SK-N-SH treated with all-trans-retinoic acid at 6 μM for 48 hours (cell line): ENCODE measurements around the gene KCNJ16.

Source experiments
- ARNTL ChIP-seq: fragments of 450-650 bp; formaldehyde crosslinking; IDR thresholded peaks from 2 replicates; pipeline ENCODE4 v1.5.0; 2020; ENCODE audit warnings: low read depth, mild to moderate bottlenecking, moderate library complexity, borderline replicate concordance
- CREB5 ChIP-seq: fragments of 250-450 bp; sonication (Bioruptor Pico); IDR thresholded peaks from 2 replicates; pipeline ENCODE4 v1.5.1; 2020; ENCODE audit warnings: low read depth, mild to moderate bottlenecking, moderate library complexity
- PATZ1 ChIP-seq: fragments of 250-450 bp; sonication (Bioruptor Pico); IDR thresholded peaks from 2 replicates; pipeline ENCODE4 v1.8.0; 2020; ENCODE audit warnings: mild to moderate bottlenecking, moderate library complexity, borderline replicate concordance
- RARB ChIP-seq: fragments of 250-450 bp; sonication (Bioruptor Pico); IDR thresholded peaks from 2 replicates; pipeline ENCODE4 v1.8.0; 2021; ENCODE audit warnings: mild to moderate bottlenecking, moderate library complexity
- SNAI2 ChIP-seq: fragments of 250-450 bp; sonication (Bioruptor Pico); IDR thresholded peaks from 2 replicates; pipeline ENCODE4 v1.5.0; 2020; ENCODE audit warnings: mild to moderate bottlenecking, moderate library complexity
- ZFP3 ChIP-seq: fragments of 250-450 bp; sonication (Bioruptor Pico); IDR thresholded peaks from 2 replicates; pipeline ENCODE4 v1.5.0; 2020; ENCODE audit warnings: mild to moderate bottlenecking, moderate library complexity
- ZFP30 ChIP-seq: fragments of 450-650 bp; formaldehyde crosslinking; IDR thresholded peaks from 2 replicates; pipeline ENCODE4 v1.5.0; 2022; ENCODE audit warnings: mild to moderate bottlenecking, moderate library complexity

DNA sequence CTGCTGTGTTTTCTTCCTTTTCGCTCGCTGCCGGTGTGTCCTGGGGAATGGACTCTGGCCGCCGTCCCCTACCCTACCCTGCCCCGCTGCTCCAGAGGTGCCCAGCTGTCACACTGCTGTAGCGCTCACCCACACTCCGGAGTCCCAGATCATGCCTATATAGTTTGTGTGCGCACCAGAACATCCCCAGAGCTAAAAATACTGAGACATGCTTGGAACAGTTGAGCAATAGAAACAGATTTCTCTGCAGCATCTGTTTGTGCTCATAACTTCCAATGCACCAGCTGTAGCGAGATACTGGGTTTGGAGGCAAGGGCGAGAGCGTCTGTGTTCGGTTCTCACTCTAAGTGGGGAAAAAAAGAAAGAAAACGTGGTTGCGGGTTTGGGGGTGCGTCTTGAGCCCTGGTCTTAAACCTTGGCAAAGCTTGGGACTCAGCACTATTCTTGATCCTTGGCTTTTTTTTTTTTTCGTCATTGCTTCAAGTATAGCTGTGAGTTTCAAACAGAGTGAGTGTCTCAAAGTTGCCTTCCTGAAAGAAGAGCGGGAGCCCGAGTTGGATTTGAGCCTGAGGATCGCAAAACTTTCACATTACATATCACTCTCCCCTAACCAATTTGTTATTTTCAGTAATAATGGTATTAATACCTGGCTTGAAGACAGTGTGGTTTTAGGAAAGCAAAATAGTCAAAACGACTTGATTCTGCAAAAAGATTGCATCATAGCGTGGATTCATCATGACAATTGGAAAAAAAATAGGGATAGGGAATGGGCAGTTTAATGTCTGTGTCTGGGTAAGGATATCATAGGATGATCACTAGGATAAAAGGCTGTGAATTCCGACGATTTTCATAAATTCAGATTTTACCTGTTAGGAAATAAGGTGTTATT lies 94.9 kb downstream of the KCNJ16 start:
- TF ChIP-seq ZFP30 (CRISPR knock-in tag) (no peak), RARB (CRISPR knock-in tag) (no peak), ARNTL (no peak), SNAI2 (CRISPR knock-in tag) (no peak), CREB5 (CRISPR knock-in tag) (no peak), ZFP3 (no peak), PATZ1 (CRISPR knock-in tag) (no peak)
